NCI-H446 treated with DMSO at 0.1 percent for 48 hours (cell line): ENCODE measurements around the gene ADISSP.

Source experiments
- DNase-seq: peaks from one replicate; lab custom pipeline; 2025; lab: John Stamatoyannopoulos, UW

ADISSP gene

DNA sequence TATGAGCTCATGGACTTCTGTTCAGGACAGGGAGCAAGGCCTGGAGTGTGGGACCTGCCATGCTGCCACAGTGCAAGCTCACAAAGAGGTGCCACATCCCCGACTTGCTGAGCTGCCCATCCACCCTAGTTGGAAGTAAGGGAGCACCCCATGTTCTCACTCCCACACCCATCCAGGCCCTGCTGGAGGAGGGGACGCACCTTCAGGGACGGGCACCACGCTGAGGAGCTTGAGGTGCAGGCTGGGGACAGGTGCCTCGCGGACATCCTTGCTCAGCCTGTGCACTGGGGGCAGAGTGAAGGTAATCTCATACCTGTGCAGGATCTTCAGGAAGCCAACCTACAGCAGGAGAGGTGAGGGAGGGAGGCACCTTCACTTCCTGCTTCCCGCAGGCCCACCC, 12.3 kb downstream of the ADISSP start:
- DNase-seq = no peak

DNA sequence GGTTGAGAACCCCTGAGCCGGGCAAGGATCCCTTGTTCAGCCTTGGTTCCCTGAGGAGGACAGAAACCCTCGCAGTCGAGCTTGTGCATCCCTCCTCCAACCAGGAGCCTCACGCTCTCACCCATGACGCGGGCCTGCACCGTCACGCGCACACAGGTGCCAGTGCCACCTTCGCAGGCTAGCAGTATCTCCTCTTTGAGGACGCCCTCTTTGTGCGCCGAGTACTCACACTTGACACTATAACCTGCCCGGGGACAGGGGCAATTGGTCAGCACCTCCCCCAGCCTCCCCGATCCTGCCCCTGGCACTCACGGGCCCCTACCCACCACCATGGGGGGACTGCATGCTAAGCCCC, 13.3 kb downstream of the ADISSP start:
- DNase-seq = no peak

GRCh38 chr20:3753501-3754275, 13.9 kb downstream of the ADISSP start:
- DNase-seq = no peak

GRCh38 chr20:3753098-3753497, 14.5 kb downstream of the ADISSP start:
- no peak for DNase-seq

- no peak for DNase-seq
Observed at GRCh38 chr20:3752386-3752759, 15.2 kb downstream of the ADISSP start.

GRCh38 chr20:3751675-3752385, 15.7 kb downstream of the ADISSP start:
- no peak for DNase-seq

- no peak for DNase-seq
Observed at GRCh38 chr20:3751305-3751674, 16.3 kb downstream of the ADISSP start.

DNA sequence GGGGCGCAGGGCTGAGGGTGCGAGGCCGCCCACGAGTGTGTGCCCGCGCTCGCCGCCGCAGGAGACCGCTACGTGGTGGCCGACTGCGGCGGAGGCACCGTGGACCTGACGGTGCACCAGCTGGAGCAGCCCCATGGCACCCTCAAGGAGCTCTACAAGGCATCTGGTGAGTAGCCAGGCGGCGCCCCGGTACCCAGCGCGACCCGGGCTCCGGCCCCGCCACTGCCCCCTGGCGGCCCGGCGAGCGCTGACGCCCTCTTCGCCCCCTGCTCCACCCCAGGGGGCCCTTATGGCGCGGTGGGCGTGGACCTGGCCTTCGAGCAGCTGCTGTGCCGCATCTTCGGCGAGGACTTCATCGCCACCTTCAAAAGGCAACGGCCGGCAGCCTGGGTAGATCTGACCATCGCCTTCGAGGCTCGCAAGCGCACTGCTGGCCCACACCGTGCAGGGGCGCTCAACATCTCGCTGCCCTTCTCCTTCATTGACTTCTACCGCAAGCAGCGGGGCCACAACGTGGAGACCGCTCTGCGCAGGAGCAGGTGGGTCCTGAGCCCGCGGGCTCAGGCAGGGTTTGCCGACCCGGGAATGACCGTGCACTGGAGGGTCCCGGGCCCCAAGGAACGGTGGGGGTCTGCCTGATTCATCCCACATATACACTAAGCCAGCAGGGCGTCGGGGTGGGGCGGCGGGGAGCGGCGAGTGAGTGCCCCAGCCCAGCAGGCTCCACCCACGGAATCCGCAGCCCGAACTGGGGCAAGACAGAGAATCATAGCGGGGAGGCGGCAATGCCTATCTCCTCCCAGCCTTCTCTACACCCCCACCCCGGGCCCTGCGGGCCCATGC, 17.6 kb downstream of the ADISSP start:
- DNase-seq = peak; percentile 10

DNA sequence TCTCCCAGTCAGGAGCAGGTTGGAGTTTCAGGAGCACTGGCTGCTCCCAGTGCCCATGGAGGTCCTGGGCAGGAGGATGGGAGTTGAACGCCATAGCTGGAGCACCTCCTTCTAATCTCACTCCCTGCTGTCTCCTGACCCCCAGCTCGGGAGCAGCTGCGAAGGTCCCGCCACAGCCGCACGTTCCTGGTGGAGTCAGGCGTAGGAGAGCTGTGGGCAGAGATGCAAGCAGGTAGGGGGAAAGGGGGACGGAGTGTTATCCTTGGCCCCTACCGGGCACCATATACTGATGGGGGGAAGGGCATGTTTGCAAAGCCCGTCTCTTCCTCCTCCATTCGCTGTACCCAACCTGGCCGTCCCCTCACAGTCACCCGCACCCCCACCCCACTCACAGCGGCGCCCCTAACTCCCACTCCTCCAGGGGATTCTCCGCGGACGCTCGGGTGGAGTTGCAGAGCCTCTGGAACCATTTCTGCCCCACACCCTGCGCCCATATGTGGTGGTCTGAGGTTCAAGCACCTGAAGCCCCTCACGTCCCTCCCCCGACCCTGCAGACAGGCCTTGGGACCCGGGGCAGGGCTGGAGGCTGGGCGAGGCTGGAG, 18.4 kb downstream of the ADISSP start:
- DNase-seq = no peak

- no peak for DNase-seq
Observed at GRCh38 chr20:3748073-3748472, 19.5 kb downstream of the ADISSP start.

- no peak for DNase-seq
Observed at GRCh38 chr20:3747471-3747870, 20.1 kb downstream of the ADISSP start.

DNA sequence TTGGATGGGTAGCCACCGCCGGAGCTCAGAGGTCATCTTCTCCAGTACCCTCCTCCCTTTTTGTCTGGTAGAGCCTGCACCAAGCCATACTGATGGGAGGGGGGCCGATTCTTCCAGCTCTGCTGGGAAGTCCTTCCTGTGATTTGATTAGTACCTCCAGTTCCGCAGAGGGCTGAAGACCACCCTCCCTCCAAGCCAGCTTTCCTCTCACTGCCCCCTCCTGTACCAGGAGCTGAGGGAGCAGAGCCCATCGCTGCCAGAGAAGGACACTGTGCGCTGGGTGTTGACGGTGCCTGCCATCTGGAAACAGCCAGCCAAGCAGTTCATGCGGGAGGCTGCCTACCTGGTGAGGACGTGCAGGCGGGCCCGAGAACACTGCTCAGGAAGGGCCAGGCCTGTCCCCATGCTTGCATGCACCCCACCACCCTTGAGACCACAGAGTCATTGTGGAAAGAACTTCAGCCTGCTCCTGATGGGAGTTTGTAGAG, 21.8 kb downstream of the ADISSP start:
- no peak for DNase-seq

- no peak for DNase-seq
Observed at GRCh38 chr20:3744806-3745685, 22.5 kb downstream of the ADISSP start.

- DNase-seq = no peak
Observed at GRCh38 chr20:3744037-3744436, 23.5 kb downstream of the ADISSP start.

DNA sequence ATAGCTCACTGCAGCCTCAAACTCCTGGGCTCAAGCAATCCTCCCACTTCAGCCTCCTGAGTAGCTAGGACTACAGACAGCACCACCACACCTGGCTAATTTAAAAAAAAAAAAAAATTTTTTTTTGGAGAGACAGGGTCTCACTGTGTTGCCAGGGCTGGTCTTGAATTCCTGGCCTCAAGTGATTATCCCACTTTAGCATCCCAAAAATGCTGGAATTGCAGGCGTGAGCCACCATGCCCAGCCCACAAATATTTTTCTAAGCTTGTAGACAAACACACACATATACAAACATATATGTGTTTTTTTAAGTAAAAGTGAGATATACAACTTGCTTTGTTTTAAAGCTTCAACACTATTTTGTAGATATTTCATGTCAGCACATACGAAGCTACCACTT, 24.3 kb downstream of the ADISSP start:
- no peak for DNase-seq

GRCh38 chr20:3741836-3742458, 25.6 kb downstream of the ADISSP start:
- no peak for DNase-seq

DNA sequence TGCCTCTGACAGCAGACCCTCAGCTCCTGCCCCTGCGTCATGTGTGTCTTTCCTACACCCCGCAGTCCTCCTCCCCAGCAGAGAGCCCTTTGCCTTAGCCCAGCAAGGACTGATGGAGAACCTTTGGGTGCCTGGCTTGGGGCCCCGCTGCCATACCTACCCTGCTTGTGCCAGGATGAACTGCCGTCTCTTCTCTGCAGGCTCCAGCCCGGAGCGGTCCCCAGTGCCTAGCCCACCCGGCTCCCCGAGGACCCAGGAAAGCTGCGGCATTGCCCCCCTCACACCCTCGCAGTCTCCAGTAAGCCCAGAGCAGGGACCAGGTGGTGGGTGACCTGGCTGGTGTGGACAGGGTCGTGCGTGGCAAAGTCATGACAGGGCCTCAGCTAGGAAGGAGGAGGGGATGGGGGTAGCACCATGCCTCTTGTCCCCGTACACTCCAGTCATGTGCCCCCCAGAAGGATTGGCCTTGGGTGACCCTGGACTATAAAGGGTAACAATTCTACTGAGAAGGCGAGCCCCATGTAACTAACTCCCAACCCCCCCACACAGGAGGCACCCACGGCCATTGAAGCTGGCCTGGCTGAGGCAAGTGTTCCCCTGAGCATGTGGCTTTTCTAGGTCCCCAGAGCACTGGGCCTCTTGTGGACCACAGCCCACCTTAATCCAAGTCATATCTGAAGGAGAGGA, 26.8 kb downstream of the ADISSP start:
- DNase-seq = no peak

- DNase-seq = no peak
Observed at GRCh38 chr20:3739926-3740451, 27.6 kb downstream of the ADISSP start.

- no peak for DNase-seq
Observed at GRCh38 chr20:3739054-3739925, 28.3 kb downstream of the ADISSP start.
